Testis (tissue), 2 donors: ENCODE results near the gene THRB.

Experiments
- POLR2A ChIP-seq: fragments of 450-650 bp; IDR thresholded peaks from one replicate; pipeline ENCODE4 v1.6.1; 2017; ENCODE audit warnings: antibody characterized with exemption, mild to moderate bottlenecking, moderate library complexity
- TF ChIP-seq, protein P1 (sequence below), 3 experiments: fragments of 450-650 bp in 2 of 3; fragments of 200-600 bp in 1 of 3; sonication (generic) in 1 of 3; IDR thresholded peaks; one replicate each; pipeline ENCODE4 v1.5.1; 2016 to 2019; ENCODE audit warnings: antibody characterized with exemption in 3 of 3, mild to moderate bottlenecking in 2 of 3, moderate library complexity in 1 of 3

DNA sequence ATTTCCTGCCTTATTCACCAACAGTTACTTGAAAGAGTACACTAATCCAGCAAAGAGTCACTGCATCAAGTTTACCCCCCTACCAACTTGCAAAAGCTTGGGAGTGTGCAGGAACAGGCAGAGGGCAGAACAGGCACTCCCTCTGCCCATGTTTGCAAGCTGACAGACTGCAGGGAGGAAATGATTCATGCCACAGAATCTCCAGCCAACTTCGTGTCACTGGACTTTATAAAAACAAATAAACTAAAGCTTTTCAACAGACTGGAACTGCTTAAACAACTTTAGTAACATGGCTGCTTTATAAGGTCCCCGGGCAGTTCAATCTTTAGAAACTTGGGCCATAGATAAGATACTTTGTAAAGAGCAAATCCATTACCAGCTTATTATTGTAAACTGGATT is 129.5 kb downstream of the THRB start:
- TF ChIP-seq POLR2A: no peak
- TF ChIP-seq, protein P1, sequence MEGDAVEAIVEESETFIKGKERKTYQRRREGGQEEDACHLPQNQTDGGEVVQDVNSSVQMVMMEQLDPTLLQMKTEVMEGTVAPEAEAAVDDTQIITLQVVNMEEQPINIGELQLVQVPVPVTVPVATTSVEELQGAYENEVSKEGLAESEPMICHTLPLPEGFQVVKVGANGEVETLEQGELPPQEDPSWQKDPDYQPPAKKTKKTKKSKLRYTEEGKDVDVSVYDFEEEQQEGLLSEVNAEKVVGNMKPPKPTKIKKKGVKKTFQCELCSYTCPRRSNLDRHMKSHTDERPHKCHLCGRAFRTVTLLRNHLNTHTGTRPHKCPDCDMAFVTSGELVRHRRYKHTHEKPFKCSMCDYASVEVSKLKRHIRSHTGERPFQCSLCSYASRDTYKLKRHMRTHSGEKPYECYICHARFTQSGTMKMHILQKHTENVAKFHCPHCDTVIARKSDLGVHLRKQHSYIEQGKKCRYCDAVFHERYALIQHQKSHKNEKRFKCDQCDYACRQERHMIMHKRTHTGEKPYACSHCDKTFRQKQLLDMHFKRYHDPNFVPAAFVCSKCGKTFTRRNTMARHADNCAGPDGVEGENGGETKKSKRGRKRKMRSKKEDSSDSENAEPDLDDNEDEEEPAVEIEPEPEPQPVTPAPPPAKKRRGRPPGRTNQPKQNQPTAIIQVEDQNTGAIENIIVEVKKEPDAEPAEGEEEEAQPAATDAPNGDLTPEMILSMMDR (IDR thresholded peaks at IDR 0.05): no peak
